Esophagus muscularis mucosa (tissue), 3 donors: ENCODE measurements around the gene PHLDA1.

Source experiments
- CTCF ChIP-seq, 3 experiments: fragments of 200-600 bp in 2 of 3; fragments of 450-650 bp in 1 of 3; sonication (generic) in 2 of 3; IDR thresholded peaks; one replicate each; pipeline ENCODE4 v1.5.1; 2017 to 2019; ENCODE audit warnings: antibody characterized with exemption in 3 of 3, mild to moderate bottlenecking in 2 of 3, moderate library complexity in 1 of 3
- EP300 ChIP-seq: sonication (generic); formaldehyde crosslinking; IDR thresholded peaks from one replicate; pipeline ENCODE4 v1.6.1; 2017; ENCODE audit warnings: antibody characterized with exemption

- no peak for TF ChIP-seq CTCF (IDR thresholded peaks at IDR 0.05)
- TF ChIP-seq EP300, result no peak
Measured at GRCh38 chr12:76024942-76025600, 6.5 kb downstream of the PHLDA1 start.
